IMR-90 (cell line): ENCODE measurements around the gene FAM47E. TPM values are rescaled to one million over a fixed set of nuclear protein-coding genes. Genes with fewer than 3 reads are reported as not detected.

Experiments used
- ATAC-seq: fragments of 200-7000 bp; cut with Tn5 transposase; 2 replicates; pipeline ENCODE4 v1.9.1; 2020; ENCODE audit warnings: low read depth, mild to moderate bottlenecking, moderate library complexity
- BruUV-seq: library from RNA; stranded (reverse); fragments of 400-500 nt; replicated peaks from 2 replicates; lab custom pipeline; 2021; lab: Mats Ljungman, UMichigan
- CTCF ChIA-PET: fragments of 300-600 bp; formaldehyde crosslinking; extraction: SDS; loops from one replicate; lab custom pipeline; 2021; ENCODE audit warnings: antibody characterized with exemption; lab: Yijun Ruan, JAX
- POLR2A ChIA-PET: fragments of 300-600 bp; sonication (Branson Sonifier 250); formaldehyde crosslinking; loops from one replicate; lab custom pipeline; 2022; ENCODE audit warnings: antibody characterized with exemption; ENCODE audit not compliant: unreplicated experiment; lab: Charles Lee
- DNase-seq: peaks from one replicate; pipeline ENCODE4 v3.0.0; 2013
- H2AFZ ChIP-seq: replicated peaks from 2 replicates; pipeline ENCODE3; 2013; ENCODE audit warnings: low read length, mild to moderate bottlenecking; ENCODE audit not compliant: poor library complexity
- H2AK5ac ChIP-seq: 2 replicates; pipeline ENCODE4 v1.6.1; 2013; ENCODE audit warnings: low read depth, low read length, inconsistent platforms
- H2AK9ac ChIP-seq: replicated peaks from 2 replicates; pipeline ENCODE3; 2013; ENCODE audit warnings: mild to moderate bottlenecking, low read depth, low read length, moderate library complexity; ENCODE audit not compliant: poor library complexity
- H2BK120ac ChIP-seq: 2 replicates; pipeline ENCODE4 v1.6.1; 2013; ENCODE audit warnings: low read depth, low read length, inconsistent platforms
- H2BK15ac ChIP-seq: 3 replicates; pipeline ENCODE4 v1.6.1; 2013; ENCODE audit warnings: low read depth, low read length, inconsistent platforms
- H2BK20ac ChIP-seq: 2 replicates; pipeline ENCODE4 v1.6.1; 2013; ENCODE audit warnings: low read depth, mild to moderate bottlenecking, inconsistent platforms, low read length, moderate library complexity
- H2BK5ac ChIP-seq: 2 replicates; pipeline ENCODE4 v1.6.1; 2013; ENCODE audit warnings: mild to moderate bottlenecking, low read depth, low read length, inconsistent platforms; ENCODE audit not compliant: poor library complexity, severe bottlenecking
- H3K14ac ChIP-seq: replicated peaks from 2 replicates; pipeline ENCODE4 v1.6.1; 2013; ENCODE audit warnings: low read depth, low read length, inconsistent platforms
- H3K18ac ChIP-seq: 2 replicates; pipeline ENCODE4 v1.6.1; 2013; ENCODE audit warnings: low read depth, low read length, control low read depth
- H3K23ac ChIP-seq: 2 replicates; pipeline ENCODE4 v1.6.1; 2013; ENCODE audit warnings: low read depth, low read length, inconsistent platforms
- H3K27ac ChIP-seq: 2 replicates; pipeline ENCODE4 v1.5.1; 2013; ENCODE audit warnings: mild to moderate bottlenecking, control low read depth, low read length; ENCODE audit not compliant: insufficient read depth
- H3K27me3 ChIP-seq: 2 replicates; pipeline ENCODE4 v1.6.1; 2013; ENCODE audit warnings: low read length; ENCODE audit not compliant: control insufficient read depth, insufficient read depth
- H3K36me3 ChIP-seq: 2 replicates; pipeline ENCODE4 v1.6.1; 2013; ENCODE audit warnings: low read length, mixed read lengths; ENCODE audit not compliant: control insufficient read depth, insufficient read depth
- H3K4ac ChIP-seq: 2 replicates; pipeline ENCODE4 v1.6.1; 2013; ENCODE audit warnings: low read depth, low read length, inconsistent platforms
- H3K4me1 ChIP-seq: 2 replicates; pipeline ENCODE4 v1.6.1; 2013; ENCODE audit warnings: low read length, mixed read lengths; ENCODE audit not compliant: control insufficient read depth, insufficient read depth
- H3K4me2 ChIP-seq: 2 replicates; pipeline ENCODE4 v1.6.1; 2013; ENCODE audit warnings: low read depth, mild to moderate bottlenecking, control low read depth, low read length, moderate library complexity
- H3K4me3 ChIP-seq: 2 replicates; pipeline ENCODE4 v1.5.1; 2013; ENCODE audit warnings: low read depth, mild to moderate bottlenecking, control low read depth, low read length, moderate library complexity; ENCODE audit not compliant: insufficient read depth
- H3K56ac ChIP-seq: 2 replicates; pipeline ENCODE4 v1.6.1; 2013; ENCODE audit warnings: low read length, inconsistent platforms; ENCODE audit not compliant: insufficient read depth; ENCODE audit errors: extremely low read depth
- H3K79me1 ChIP-seq, 2 experiments: 2 replicates each; pipeline ENCODE4 v1.6.1; 2013; ENCODE audit warnings: low read length in 2 of 2, inconsistent platforms in 1 of 2, low read depth in 1 of 2
- H3K9ac ChIP-seq: 2 replicates; pipeline ENCODE4 v1.6.1; 2013; ENCODE audit warnings: low read depth, low read length, control low read depth
- H3K9me1 ChIP-seq: 2 replicates; pipeline ENCODE4 v1.6.1; 2013; ENCODE audit warnings: low read length, inconsistent platforms; ENCODE audit not compliant: insufficient read depth
- H3K9me3 ChIP-seq: 2 replicates; pipeline ENCODE4 v1.6.1; 2013; ENCODE audit warnings: low read length; ENCODE audit not compliant: control insufficient read depth, insufficient read depth
- H4K20me1 ChIP-seq: 2 replicates; pipeline ENCODE4 v1.6.1; 2013; ENCODE audit warnings: low read length, inconsistent platforms; ENCODE audit not compliant: insufficient read depth
- H4K5ac ChIP-seq: 2 replicates; pipeline ENCODE4 v1.6.1; 2013; ENCODE audit warnings: mild to moderate bottlenecking, low read depth, low read length, control low read depth
- H4K8ac ChIP-seq, 2 experiments: 2 replicates each; pipeline ENCODE4 v1.6.1; 2013; ENCODE audit warnings: low read depth in 2 of 2, low read length in 2 of 2, control low read depth in 1 of 2, inconsistent platforms in 1 of 2
- H4K91ac ChIP-seq: 2 replicates; pipeline ENCODE4 v1.6.1; 2013; ENCODE audit warnings: low read depth, low read length, inconsistent platforms; ENCODE audit not compliant: insufficient read depth
- BHLHE40 ChIP-seq: fragments of 150-350 bp; IDR thresholded peaks from 2 replicates; pipeline ENCODE4 v1.6.1; 2016; ENCODE audit warnings: mild to moderate bottlenecking, low read depth, low read length
- CEBPB ChIP-seq: IDR thresholded peaks from 2 replicates; pipeline ENCODE4 v1.6.1; 2012; ENCODE audit warnings: low read depth, low read length, improper control_type of control experiment
- FOS ChIP-seq: fragments of 150-350 bp; IDR thresholded peaks from 2 replicates; pipeline ENCODE4 v1.6.1; 2016; ENCODE audit warnings: low read depth, low read length
- NFE2L2 ChIP-seq: fragments of 150-350 bp; IDR thresholded peaks from 2 replicates; pipeline ENCODE4 v1.6.1; 2016; ENCODE audit warnings: low read depth, mild to moderate bottlenecking, low read length
- RCOR1 ChIP-seq: IDR thresholded peaks from 2 replicates; pipeline ENCODE4 v1.6.1; 2012; ENCODE audit warnings: mild to moderate bottlenecking, low read length, improper control_type of control experiment; ENCODE audit not compliant: insufficient replicate concordance
- SMC3 ChIP-seq: fragments of 150-350 bp; IDR thresholded peaks from 2 replicates; pipeline ENCODE4 v1.6.1; 2016; ENCODE audit warnings: low read depth, mild to moderate bottlenecking, antibody characterized with exemption, low read length, moderate library complexity
- WGBS, 2 experiments: methylation state at CpG; one replicate each; pipeline versions ENCODE4 v1.1.5 to v1.1.7; 2013; ENCODE audit warnings: missing lambda C conversion rate in 2 of 2; ENCODE audit not compliant: insufficient read length in 1 of 2; ENCODE audit errors: extremely low coverage in 2 of 2; 5-methylcytosine and 5-hydroxymethylcytosine counted together
- dilution Hi-C: fragments of 300-500 bp; cut with HindIII; formaldehyde crosslinking; loops from one replicate; pipeline ENCODE4 v1.14.3; 2018; ENCODE audit warnings: low sequenced_read_pairs; ENCODE audit not compliant: unreplicated experiment
- in situ Hi-C: fragments of 300-500 bp; cut with MboI; formaldehyde crosslinking; loops from 3 replicates; pipeline ENCODE4 v1.14.3; 2019; ENCODE audit warnings: low sequenced_read_pairs, inconsistent platforms, mixed read lengths
- intact Hi-C: fragments of 100-400 bp; cut with micrococcal nuclease; formaldehyde crosslinking; loops from 2 replicates; pipeline ENCODE4 v1.10.0; 2022
- polyA plus RNA-seq, 3 experiments: library from polyadenylated mRNA; depleted of rRNA; stranded (reverse); fragments of >200 nt; gene quantifications; 2 replicates each; pipeline ENCODE4 v1.2.3, GENCODE V29; 2012; ENCODE audit warnings: low replicate concordance in 1 of 3
- total RNA-seq: library from RNA; depleted of rRNA; stranded (reverse); fragments of >200 nt; gene quantifications from 2 replicates; pipeline ENCODE4 v1.2.3, GENCODE V29; 2012
- TF ChIP-seq, protein P1 (sequence below): fragments of 150-350 bp; IDR thresholded peaks from 2 replicates; pipeline ENCODE4 v1.6.1; 2016; ENCODE audit warnings: low read depth, mild to moderate bottlenecking, low read length, moderate library complexity, borderline replicate concordance

FAM47E gene
- total and polyA plus RNA-seq, 2 of the 4 experiments (the other 2 are of a cell fraction) = 0.05 TPM; not detected in 1

DNA sequence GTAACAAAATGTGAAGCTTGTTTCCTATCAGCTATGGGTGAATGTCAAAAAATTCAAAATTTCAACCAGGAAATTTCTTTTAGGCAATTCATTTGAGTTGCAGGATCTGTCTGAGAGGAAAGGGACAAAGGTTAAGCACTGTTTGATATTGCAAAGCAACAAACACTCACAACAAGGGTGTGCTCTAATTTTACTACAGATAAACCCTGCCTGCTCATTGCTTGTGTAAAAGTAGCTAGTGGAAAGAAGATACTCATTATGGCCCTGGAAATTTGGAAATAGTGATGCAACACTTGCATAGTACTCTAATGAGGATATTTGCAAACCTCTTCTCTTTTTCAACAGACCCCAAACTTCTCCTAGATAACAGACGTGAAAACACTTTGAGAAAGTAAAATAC is 27.1 kb downstream of the FAM47E start:
- in situ Hi-C loops = no loop called here
- H2BK120ac ChIP-seq = no peak overlapping the region
- H3K9me1 ChIP-seq = peaks cover 2% of the 10 kb centered on the region; the same call in 1 of the 2 replicates
- no peak overlapping the region for H4K5ac ChIP-seq
- DNase-seq (no peak), ATAC-seq (no peak)
- dilution Hi-C loops = no loop called here
- H2BK20ac ChIP-seq = no peak overlapping the region
- H4K91ac ChIP-seq = no peak overlapping the region
- ChIA-PET CTCF (interaction anchor here (0.6 to 1.7 kb wide), 3 partner anchors 99 to 178 kb away, joined by 4 to 5 read pairs (median 5); no protein-coding TSS in a partner anchor), POLR2A (no interaction called here)
- H3K4me2 ChIP-seq = no peak overlapping the region
- H4K20me1 ChIP-seq = no peaks in the 10 kb centered on the region
- peaks cover 33% of the 10 kb centered on the region for H3K27me3 ChIP-seq
- no peaks in the 10 kb centered on the region for H3K79me1 ChIP-seq
- WGBS, 2 experiments = no CpG with 5 or more reads among the region's 1 CpG
- H3K14ac ChIP-seq = no peak overlapping the region
- no peak overlapping the region for H4K8ac ChIP-seq
- intact Hi-C loops = no loop called here
- H3K4me3 ChIP-seq = no peak overlapping the region
- no peak overlapping the region for H3K56ac ChIP-seq
- TF ChIP-seq CEBPB = peak; percentile 49
- no peak for TF ChIP-seq FOS
- TF ChIP-seq RCOR1 = no peak
- no peak for TF ChIP-seq SMC3
- TF ChIP-seq, protein P1, sequence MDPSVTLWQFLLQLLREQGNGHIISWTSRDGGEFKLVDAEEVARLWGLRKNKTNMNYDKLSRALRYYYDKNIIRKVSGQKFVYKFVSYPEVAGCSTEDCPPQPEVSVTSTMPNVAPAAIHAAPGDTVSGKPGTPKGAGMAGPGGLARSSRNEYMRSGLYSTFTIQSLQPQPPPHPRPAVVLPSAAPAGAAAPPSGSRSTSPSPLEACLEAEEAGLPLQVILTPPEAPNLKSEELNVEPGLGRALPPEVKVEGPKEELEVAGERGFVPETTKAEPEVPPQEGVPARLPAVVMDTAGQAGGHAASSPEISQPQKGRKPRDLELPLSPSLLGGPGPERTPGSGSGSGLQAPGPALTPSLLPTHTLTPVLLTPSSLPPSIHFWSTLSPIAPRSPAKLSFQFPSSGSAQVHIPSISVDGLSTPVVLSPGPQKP = no peak
- TF ChIP-seq BHLHE40 = no peak
- TF ChIP-seq NFE2L2 = no peak
- H3K9me3 ChIP-seq = no peaks in the 10 kb centered on the region
- no peaks in the 10 kb centered on the region for H3K36me3 ChIP-seq
- no peak overlapping the region for H2BK15ac ChIP-seq
- H2AK5ac ChIP-seq = no peak overlapping the region
- no peak overlapping the region for H3K18ac ChIP-seq
- H3K4me1 ChIP-seq = no peaks in the 10 kb centered on the region
- H2AK9ac ChIP-seq = no peak overlapping the region
- no peak overlapping the region for H3K9ac ChIP-seq
- no peak overlapping the region for H2BK5ac ChIP-seq
- H2AFZ ChIP-seq = no peak overlapping the region
- BruUV-seq = no TSS peak
- H3K4ac ChIP-seq = no peak overlapping the region
- H3K23ac ChIP-seq = no peak overlapping the region
- no peak overlapping the region for H3K27ac ChIP-seq
